IMR-90 (cell line): ENCODE measurements around the gene ANO10.

Source experiments
- BHLHE40 ChIP-seq: fragments of 150-350 bp; IDR thresholded peaks from 2 replicates; pipeline ENCODE4 v1.6.1; 2016; ENCODE audit warnings: mild to moderate bottlenecking, low read depth, low read length
- CEBPB ChIP-seq: IDR thresholded peaks from 2 replicates; pipeline ENCODE4 v1.6.1; 2012; ENCODE audit warnings: low read depth, low read length, improper control_type of control experiment
- FOS ChIP-seq: fragments of 150-350 bp; IDR thresholded peaks from 2 replicates; pipeline ENCODE4 v1.6.1; 2016; ENCODE audit warnings: low read depth, low read length
- MAFK ChIP-seq: IDR thresholded peaks from 2 replicates; pipeline ENCODE4 v1.6.1; 2012; ENCODE audit warnings: low read depth, low read length, improper control_type of control experiment
- MXI1 ChIP-seq: IDR thresholded peaks from 2 replicates; pipeline ENCODE4 v1.6.1; 2012; ENCODE audit warnings: low read depth, mild to moderate bottlenecking, low read length, moderate library complexity, borderline replicate concordance
- POLR2A ChIP-seq: IDR thresholded peaks from 2 replicates; pipeline ENCODE4 v1.6.1; 2012; ENCODE audit warnings: mild to moderate bottlenecking, low read depth, low read length
- RAD21 ChIP-seq: IDR thresholded peaks from 2 replicates; pipeline ENCODE4 v1.6.1; 2012; ENCODE audit warnings: low read length, improper control_type of control experiment
- RCOR1 ChIP-seq: IDR thresholded peaks from 2 replicates; pipeline ENCODE4 v1.6.1; 2012; ENCODE audit warnings: mild to moderate bottlenecking, low read length, improper control_type of control experiment; ENCODE audit not compliant: insufficient replicate concordance
- RFX5 ChIP-seq: IDR thresholded peaks from 2 replicates; pipeline ENCODE4 v1.8.0; 2012; ENCODE audit warnings: low read depth, mild to moderate bottlenecking, low read length, moderate library complexity
- SMC3 ChIP-seq: fragments of 150-350 bp; IDR thresholded peaks from 2 replicates; pipeline ENCODE4 v1.6.1; 2016; ENCODE audit warnings: low read depth, mild to moderate bottlenecking, antibody characterized with exemption, low read length, moderate library complexity
- TF ChIP-seq, protein P1 (sequence below): fragments of 150-350 bp; IDR thresholded peaks from 2 replicates; pipeline ENCODE4 v1.6.1; 2017; ENCODE audit warnings: mild to moderate bottlenecking, antibody characterized with exemption, low read length, low read depth
- TF ChIP-seq, protein P2 (sequence below): conservative IDR thresholded peaks from 2 replicates; pipeline ENCODE4 v1.5.1; 2012; ENCODE audit warnings: mild to moderate bottlenecking, low read depth, low read length, improper control_type of control experiment

- TF ChIP-seq, protein P1, sequence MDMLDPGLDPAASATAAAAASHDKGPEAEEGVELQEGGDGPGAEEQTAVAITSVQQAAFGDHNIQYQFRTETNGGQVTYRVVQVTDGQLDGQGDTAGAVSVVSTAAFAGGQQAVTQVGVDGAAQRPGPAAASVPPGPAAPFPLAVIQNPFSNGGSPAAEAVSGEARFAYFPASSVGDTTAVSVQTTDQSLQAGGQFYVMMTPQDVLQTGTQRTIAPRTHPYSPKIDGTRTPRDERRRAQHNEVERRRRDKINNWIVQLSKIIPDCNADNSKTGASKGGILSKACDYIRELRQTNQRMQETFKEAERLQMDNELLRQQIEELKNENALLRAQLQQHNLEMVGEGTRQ = no peak
- TF ChIP-seq RCOR1 (no peak), BHLHE40 (no peak), FOS (no peak), MXI1 (no peak), POLR2A (no peak), RAD21 (no peak), RFX5 (no peak), CEBPB (no peak), SMC3 (no peak), MAFK (no peak)
- TF ChIP-seq, protein P2, sequence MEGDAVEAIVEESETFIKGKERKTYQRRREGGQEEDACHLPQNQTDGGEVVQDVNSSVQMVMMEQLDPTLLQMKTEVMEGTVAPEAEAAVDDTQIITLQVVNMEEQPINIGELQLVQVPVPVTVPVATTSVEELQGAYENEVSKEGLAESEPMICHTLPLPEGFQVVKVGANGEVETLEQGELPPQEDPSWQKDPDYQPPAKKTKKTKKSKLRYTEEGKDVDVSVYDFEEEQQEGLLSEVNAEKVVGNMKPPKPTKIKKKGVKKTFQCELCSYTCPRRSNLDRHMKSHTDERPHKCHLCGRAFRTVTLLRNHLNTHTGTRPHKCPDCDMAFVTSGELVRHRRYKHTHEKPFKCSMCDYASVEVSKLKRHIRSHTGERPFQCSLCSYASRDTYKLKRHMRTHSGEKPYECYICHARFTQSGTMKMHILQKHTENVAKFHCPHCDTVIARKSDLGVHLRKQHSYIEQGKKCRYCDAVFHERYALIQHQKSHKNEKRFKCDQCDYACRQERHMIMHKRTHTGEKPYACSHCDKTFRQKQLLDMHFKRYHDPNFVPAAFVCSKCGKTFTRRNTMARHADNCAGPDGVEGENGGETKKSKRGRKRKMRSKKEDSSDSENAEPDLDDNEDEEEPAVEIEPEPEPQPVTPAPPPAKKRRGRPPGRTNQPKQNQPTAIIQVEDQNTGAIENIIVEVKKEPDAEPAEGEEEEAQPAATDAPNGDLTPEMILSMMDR = no peak
Observed at GRCh38 chr3:43650345-43650744, 28.5 kb upstream of the ANO10 start.
